ENCODE results near the gene LCN15. TPM values are rescaled to one million over a fixed set of nuclear protein-coding genes. Genes with fewer than 3 reads are reported as not detected.
A peak's percentile ranks its signal among the peaks of the same experiment; 100 is the strongest.

The LCN15 gene
- total RNA-seq, 1 experiment from 2014 or later, result not detected

DNA sequence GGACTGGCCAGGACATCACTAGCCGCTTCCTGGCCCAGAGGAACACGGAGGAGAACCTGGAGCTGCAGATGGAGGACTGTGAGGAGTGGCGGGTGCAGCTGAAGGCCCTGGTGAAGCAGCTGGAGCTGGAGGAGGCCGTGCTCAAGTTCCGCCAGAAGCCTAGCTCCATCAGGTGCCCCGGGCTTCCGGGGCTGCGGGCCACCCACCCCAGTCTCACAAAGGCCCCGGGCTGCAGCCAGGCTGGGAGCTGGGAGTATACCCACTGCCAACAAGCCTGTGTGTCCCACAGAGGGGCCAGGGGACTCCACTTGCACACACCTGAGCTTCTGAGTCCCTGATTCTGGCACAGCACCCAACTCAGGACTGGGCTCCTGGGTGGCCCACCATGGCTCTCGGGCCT, 41.7 kb upstream of the LCN15 start:
- no peak overlapping the region for H4K8ac ChIP-seq (replicated peaks; ENCODE audit: insufficient read length, low read depth, low read length)
- H3K9me3 ChIP-seq (ENCODE audit: control insufficient read depth, low read depth, low read length), result no peaks in the 10 kb centered on the region
- H2BK15ac ChIP-seq (ENCODE audit: low read depth, low read length), result no peak overlapping the region
- H3K4ac ChIP-seq (ENCODE audit: low read depth, low read length), result no peak overlapping the region
- H3K27me3 ChIP-seq (ENCODE audit: insufficient read depth, low read length), result no peaks in the 10 kb centered on the region; the same call in 1 of the 2 replicates
- no peak overlapping the region for H2BK12ac ChIP-seq (ENCODE audit: insufficient read length, low read depth, low read length)
- no peak overlapping the region for H3K18ac ChIP-seq (ENCODE audit: insufficient read length, low read depth, low read length)
- H3K23me2 ChIP-seq (ENCODE audit: insufficient read length, low read depth, low read length, poor library complexity, severe bottlenecking), result peaks cover 15% of the 10 kb centered on the region
- no peak overlapping the region for H3T11ph ChIP-seq (ENCODE audit: low read length)
- H3K27me3 Mint-ChIP-seq (ENCODE audit: low read depth), result peaks cover 20% of the 10 kb centered on the region
- no peak overlapping the region for H3K27ac ChIP-seq (ENCODE audit: insufficient read length, low read depth, low read length)
- no peaks in the 10 kb centered on the region for H3K4me1 ChIP-seq (ENCODE audit: insufficient read depth, low read length)
- DNase-seq, result no peak
- no peak overlapping the region for H3K14ac ChIP-seq (ENCODE audit: insufficient read depth, low read length)
- H3K56ac ChIP-seq (ENCODE audit: insufficient read length, low read depth, low read length), result no peak overlapping the region
- H3K27ac Mint-ChIP-seq, result no peak overlapping the region
- peaks cover 4% of the 10 kb centered on the region for H4K20me1 ChIP-seq (ENCODE audit: control insufficient read depth, insufficient read depth, insufficient read length)
- no peak overlapping the region for H3K23ac ChIP-seq (ENCODE audit: insufficient read length, low read depth, low read length)
- H3K9me3 Mint-ChIP-seq, result no peaks in the 10 kb centered on the region
- peak overlapping the region; percentile 80 to 91; a peak in 2 of 5 replicates for H3K4me3 Mint-ChIP-seq
- H3K79me2 ChIP-seq (ENCODE audit: insufficient read depth, low read length), result peaks cover 9% of the 10 kb centered on the region; the same call in 1 of the 2 replicates
- TF ChIP-seq, protein P1, sequence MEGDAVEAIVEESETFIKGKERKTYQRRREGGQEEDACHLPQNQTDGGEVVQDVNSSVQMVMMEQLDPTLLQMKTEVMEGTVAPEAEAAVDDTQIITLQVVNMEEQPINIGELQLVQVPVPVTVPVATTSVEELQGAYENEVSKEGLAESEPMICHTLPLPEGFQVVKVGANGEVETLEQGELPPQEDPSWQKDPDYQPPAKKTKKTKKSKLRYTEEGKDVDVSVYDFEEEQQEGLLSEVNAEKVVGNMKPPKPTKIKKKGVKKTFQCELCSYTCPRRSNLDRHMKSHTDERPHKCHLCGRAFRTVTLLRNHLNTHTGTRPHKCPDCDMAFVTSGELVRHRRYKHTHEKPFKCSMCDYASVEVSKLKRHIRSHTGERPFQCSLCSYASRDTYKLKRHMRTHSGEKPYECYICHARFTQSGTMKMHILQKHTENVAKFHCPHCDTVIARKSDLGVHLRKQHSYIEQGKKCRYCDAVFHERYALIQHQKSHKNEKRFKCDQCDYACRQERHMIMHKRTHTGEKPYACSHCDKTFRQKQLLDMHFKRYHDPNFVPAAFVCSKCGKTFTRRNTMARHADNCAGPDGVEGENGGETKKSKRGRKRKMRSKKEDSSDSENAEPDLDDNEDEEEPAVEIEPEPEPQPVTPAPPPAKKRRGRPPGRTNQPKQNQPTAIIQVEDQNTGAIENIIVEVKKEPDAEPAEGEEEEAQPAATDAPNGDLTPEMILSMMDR (conservative IDR thresholded peaks at IDR 0.05), result no peak
- H3K4me2 ChIP-seq (ENCODE audit: insufficient read depth, insufficient read length, low read length), result no peak overlapping the region
- H2BK120ac ChIP-seq (ENCODE audit: low read depth, low read length, poor library complexity, severe bottlenecking), result no peak overlapping the region
- peaks cover 21 to 36% (median 31%) of the 10 kb centered on the region in 3 experiments; a peak in 6 of 7 replicates for H3K36me3 Mint-ChIP-seq (ENCODE audit: insufficient read depth in 1 of 3, low read depth in 3 of 3)
- no peak overlapping the region for H2AK5ac ChIP-seq (ENCODE audit: insufficient read length, low read length)
- no CpG with 5 or more reads among the region's 10 CpGs for WGBS (ENCODE audit: extremely low coverage, insufficient read length, low lambda C conversion rate)
- no peak overlapping the region for H4K91ac ChIP-seq (ENCODE audit: insufficient read length, low read depth, low read length)
- H3K9ac ChIP-seq (ENCODE audit: extremely low read depth, insufficient read length, low read length), result no peak overlapping the region
- H2BK20ac ChIP-seq (ENCODE audit: low read depth, low read length, poor library complexity, severe bottlenecking), result no peak overlapping the region
- peaks cover 16 to 29% of the 10 kb centered on the region in 2 experiments for H3K4me1 Mint-ChIP-seq
- no peak overlapping the region for H4K5ac ChIP-seq (ENCODE audit: insufficient read length, low read depth, low read length)
- H2AFZ ChIP-seq (ENCODE audit: low read length), result no peak overlapping the region
- peaks cover 9% of the 10 kb centered on the region for H3K79me1 ChIP-seq (ENCODE audit: insufficient read depth, low read depth, low read length, poor library complexity, severe bottlenecking)
- H2BK5ac ChIP-seq (ENCODE audit: insufficient read length, low read length), result no peak overlapping the region
